Nephron progenitor cell (in vitro differentiated cells): ENCODE data around the gene TELO2.
A peak's percentile ranks its signal among the peaks of the same experiment; 100 is the strongest.

ENCODE experiments used
- DNase-seq: peaks from one replicate; pipeline ENCODE4 v3.0.0; 2021
- H3K27ac Mint-ChIP-seq: 2 replicates; pipeline ENCODE4 v1.8.0; 2021; ENCODE audit warnings: mild to moderate bottlenecking, moderate library complexity, mixed read lengths
- H3K27me3 Mint-ChIP-seq: 2 replicates; pipeline ENCODE4 v1.8.0; 2021; ENCODE audit warnings: mild to moderate bottlenecking, low read depth, mixed read lengths; ENCODE audit not compliant: poor library complexity
- H3K36me3 Mint-ChIP-seq: 2 replicates; pipeline ENCODE4 v1.8.0; 2021; ENCODE audit warnings: low read depth, mixed read lengths
- H3K4me1 Mint-ChIP-seq: 2 replicates; pipeline ENCODE4 v1.8.0; 2021; ENCODE audit warnings: mixed read lengths
- H3K4me3 Mint-ChIP-seq: 2 replicates; pipeline ENCODE4 v1.8.0; 2021; ENCODE audit warnings: mild to moderate bottlenecking, moderate library complexity, mixed read lengths
- H3K9me3 Mint-ChIP-seq: 2 replicates; pipeline ENCODE4 v1.8.0; 2021; ENCODE audit warnings: mild to moderate bottlenecking, moderate library complexity, mixed read lengths
- TF ChIP-seq, protein P1 (sequence below): fragments of 200-600 bp; sonication (generic); IDR thresholded peaks from 2 replicates; pipeline ENCODE4 v1.5.0; 2021; ENCODE audit warnings: antibody characterized with exemption

Gene TELO2

DNA sequence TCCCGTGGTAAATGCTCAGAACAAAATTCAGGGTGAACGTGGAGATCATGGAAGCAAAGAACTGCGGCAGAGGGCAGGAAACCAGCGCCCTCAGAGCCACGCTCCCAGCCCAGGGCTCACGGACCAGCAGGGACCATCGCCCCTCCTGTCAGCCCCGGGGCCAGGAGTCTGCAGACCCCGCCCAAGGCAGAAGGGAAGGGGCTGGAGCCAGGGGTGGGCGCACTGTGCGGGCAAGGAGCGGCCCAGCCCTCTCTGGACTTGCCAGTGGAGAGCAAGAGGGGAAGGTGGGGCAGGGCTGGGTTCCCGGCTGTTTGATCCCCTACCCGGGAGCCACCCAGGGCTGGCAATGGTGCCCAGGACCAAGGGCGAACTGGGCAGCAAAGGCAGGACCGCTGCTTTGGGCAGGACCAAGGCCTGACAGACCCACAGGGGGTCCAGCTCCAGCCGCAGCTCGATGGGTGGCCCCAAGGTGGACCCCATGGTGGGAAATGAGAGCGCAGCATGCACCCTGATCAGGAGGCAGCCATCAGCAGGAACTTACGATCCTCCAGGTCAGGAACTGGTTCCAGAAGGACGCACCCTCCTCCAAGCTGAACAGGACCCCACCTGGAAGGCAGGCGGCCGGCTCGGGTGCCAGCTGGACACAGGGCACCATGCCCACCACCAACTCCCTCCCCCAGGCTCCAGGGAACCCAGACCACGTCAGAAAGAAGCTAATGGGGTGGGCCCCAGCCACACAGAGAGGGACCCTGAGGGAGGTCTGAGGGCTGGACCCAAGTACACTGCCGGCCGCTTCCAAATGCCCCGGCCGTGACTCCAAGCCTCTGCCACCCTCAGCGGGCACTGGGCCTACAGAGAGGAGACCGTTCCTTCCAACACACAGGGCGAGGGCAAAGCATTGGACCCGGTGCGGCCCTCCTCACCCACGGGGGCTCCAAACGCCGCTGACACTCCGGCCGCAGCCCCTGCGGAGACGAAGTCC lies 37.7 kb upstream of the TELO2 start:
- no peak for DNase-seq
- Mint-ChIP-seq H3K27me3 (no peaks in the 10 kb centered on the region), H3K36me3 (no peaks in the 10 kb centered on the region), H3K4me3 (no peak overlapping the region), H3K9me3 (no peaks in the 10 kb centered on the region), H3K27ac (no peak overlapping the region), H3K4me1 (no peaks in the 10 kb centered on the region)
- TF ChIP-seq, protein P1, sequence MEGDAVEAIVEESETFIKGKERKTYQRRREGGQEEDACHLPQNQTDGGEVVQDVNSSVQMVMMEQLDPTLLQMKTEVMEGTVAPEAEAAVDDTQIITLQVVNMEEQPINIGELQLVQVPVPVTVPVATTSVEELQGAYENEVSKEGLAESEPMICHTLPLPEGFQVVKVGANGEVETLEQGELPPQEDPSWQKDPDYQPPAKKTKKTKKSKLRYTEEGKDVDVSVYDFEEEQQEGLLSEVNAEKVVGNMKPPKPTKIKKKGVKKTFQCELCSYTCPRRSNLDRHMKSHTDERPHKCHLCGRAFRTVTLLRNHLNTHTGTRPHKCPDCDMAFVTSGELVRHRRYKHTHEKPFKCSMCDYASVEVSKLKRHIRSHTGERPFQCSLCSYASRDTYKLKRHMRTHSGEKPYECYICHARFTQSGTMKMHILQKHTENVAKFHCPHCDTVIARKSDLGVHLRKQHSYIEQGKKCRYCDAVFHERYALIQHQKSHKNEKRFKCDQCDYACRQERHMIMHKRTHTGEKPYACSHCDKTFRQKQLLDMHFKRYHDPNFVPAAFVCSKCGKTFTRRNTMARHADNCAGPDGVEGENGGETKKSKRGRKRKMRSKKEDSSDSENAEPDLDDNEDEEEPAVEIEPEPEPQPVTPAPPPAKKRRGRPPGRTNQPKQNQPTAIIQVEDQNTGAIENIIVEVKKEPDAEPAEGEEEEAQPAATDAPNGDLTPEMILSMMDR = no peak

DNA sequence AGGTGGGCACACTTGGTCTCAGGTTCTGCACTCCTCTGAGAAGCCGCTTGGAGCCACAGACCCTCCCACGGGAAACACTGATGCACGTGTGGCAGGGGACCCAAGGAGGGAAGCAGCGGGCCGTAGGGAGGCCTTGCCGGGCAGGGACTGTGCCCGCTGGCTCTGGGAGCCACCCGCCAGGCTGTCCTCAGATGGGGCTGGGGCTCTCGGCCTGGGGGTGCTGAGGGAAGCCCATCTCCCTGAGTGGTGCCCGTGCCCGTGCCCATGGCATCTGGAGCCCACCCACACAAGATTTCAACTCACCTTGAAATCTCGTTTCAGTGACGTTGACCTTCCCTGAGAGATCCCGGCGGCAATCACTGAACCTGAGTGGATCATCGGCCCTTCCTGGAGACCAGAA lies 36.2 kb upstream of the TELO2 start:
- DNase-seq = no peak
- H3K4me3 Mint-ChIP-seq = no peak overlapping the region
- no peaks in the 10 kb centered on the region for H3K9me3 Mint-ChIP-seq
- TF ChIP-seq, protein P1 = no peak
- no peaks in the 10 kb centered on the region for H3K4me1 Mint-ChIP-seq
- H3K36me3 Mint-ChIP-seq = no peaks in the 10 kb centered on the region
- H3K27ac Mint-ChIP-seq = no peak overlapping the region
- no peaks in the 10 kb centered on the region for H3K27me3 Mint-ChIP-seq

DNA sequence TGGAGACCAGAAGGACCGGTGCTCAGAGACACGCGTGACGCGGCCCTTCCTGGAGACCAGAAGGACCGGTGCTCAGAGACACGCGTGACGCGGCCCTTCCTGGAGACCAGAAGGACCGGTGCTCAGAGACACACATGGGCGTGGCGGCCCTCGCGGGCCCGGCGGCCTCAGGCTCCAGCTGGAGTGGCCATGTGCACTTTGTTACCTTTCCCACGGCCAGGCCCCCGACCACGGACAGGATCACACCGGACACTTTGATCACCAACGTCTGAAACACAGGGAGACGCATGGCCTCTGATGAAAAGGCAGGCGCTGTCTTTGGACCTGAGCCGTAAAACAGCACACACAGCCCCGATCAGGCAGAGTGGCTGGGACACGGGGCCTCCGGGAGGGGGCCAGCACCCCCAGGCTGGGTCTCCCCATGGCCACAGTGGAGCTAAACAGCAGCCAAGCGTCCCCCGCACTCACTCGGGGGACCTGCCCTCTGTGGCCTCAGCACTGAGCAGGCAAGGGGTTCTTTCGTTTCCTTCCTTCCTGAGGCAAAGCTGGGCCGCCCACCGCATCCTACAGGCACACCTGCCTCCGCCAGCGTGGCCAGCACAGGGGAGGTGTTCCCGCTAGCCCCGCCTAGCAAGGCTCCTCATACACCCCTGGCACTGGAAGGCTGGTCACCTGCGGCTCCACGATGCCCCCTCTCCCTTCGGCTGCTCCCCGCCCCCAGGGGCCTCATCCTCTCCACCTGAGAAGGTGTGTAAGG lies 35.5 kb upstream of the TELO2 start:
- no peak for DNase-seq
- H3K27ac Mint-ChIP-seq = peak overlapping the region; percentile 59
- H3K36me3 Mint-ChIP-seq = peaks cover 2% of the 10 kb centered on the region
- TF ChIP-seq, protein P1 = no peak
- H3K4me3 Mint-ChIP-seq = no peak overlapping the region
- no peaks in the 10 kb centered on the region for H3K9me3 Mint-ChIP-seq
- H3K4me1 Mint-ChIP-seq = no peaks in the 10 kb centered on the region
- no peaks in the 10 kb centered on the region for H3K27me3 Mint-ChIP-seq

DNA sequence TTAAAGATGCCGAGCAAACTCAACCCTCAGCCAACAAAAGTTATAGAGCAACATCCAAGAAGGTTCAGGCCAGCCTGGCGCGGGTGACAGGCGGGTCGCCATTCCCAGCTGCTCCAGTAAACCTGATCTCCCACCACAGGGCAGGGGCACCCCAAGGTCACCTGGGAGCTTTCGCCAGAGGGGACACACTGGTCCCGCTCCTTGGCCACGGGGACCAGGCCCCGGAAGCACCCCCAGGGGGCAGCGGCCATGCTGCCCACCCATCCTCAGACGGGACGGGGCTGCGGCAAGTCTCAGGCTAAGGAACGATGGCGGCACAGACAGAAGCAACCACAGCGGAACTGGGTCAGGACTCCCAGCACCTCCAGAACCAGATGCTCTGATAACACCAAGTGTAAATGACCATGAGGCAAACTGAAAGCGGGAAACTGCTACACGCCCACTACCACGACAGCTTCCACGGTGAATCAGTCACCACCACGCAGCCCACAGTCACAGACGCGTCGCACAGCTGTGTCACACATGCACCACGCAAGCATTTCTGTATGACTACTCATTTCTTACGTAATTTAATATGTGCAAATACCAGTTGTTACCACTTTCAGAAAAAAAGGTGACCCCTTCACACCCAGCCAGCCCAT lies 34.7 kb upstream of the TELO2 start:
- Mint-ChIP-seq H3K9me3 (no peaks in the 10 kb centered on the region), H3K27me3 (no peaks in the 10 kb centered on the region), H3K36me3 (peaks cover 8% of the 10 kb centered on the region), H3K27ac (peak overlapping the region; percentile 59), H3K4me3 (no peak overlapping the region), H3K4me1 (no peaks in the 10 kb centered on the region)
- no peak for DNase-seq
- TF ChIP-seq, protein P1 = no peak

DNA sequence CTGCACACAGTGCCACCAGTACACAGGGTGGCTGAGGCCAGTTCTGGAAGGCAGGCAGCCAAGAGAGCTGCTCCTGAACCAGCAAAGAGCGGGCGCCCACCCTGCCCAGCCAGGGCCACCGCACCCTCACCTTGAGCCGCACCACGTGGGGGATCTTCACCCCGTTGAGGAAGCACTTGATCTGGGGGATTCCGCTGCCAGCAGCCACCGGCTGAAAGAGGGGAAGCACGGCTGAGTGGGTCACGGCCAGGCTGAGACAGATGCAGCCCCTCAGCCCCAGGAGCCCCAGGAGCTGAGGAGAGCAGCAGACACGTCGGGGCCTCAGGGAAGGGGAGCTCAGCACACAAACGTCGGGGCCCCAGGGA lies 34.2 kb upstream of the TELO2 start:
- H3K27me3 Mint-ChIP-seq = no peaks in the 10 kb centered on the region
- TF ChIP-seq, protein P1 = no peak
- no peak overlapping the region for H3K4me3 Mint-ChIP-seq
- no peak overlapping the region for H3K27ac Mint-ChIP-seq
- no peaks in the 10 kb centered on the region for H3K4me1 Mint-ChIP-seq
- H3K36me3 Mint-ChIP-seq = peaks cover 8% of the 10 kb centered on the region
- no peaks in the 10 kb centered on the region for H3K9me3 Mint-ChIP-seq
- no peak for DNase-seq
